Activated B cell treated with CpG ODN at 0.5 μM for 24 hours (primary cell): Measurements from ENCODE around the gene SP2. TPM values are rescaled to one million over a fixed set of nuclear protein-coding genes. Genes with fewer than 3 reads are reported as not detected.

ENCODE experiments used
- ATAC-seq: fragments of 200-7000 bp; cut with Tn5 transposase; one replicate; pipeline ENCODE4 v1.10.0; 2021; ENCODE audit warnings: low read depth, mild to moderate bottlenecking, moderate library complexity
- CTCF ChIA-PET: fragments of 350-600 bp; sonication (Branson Sonifier 250); formaldehyde crosslinking; loops from one replicate; lab custom pipeline; 2021; ENCODE audit warnings: antibody characterized with exemption; lab: Charles Lee
- POLR2A ChIA-PET: fragments of 350-600 bp; sonication (Branson Sonifier 250); formaldehyde crosslinking; loops from one replicate; lab custom pipeline; 2021; ENCODE audit warnings: antibody characterized with exemption; lab: Charles Lee
- DNase-seq: peaks from one replicate; pipeline ENCODE4 v3.0.0; 2022
- H3K27ac Mint-ChIP-seq: one replicate; pipeline ENCODE4 v1.8.0; 2020; ENCODE audit warnings: mixed read lengths
- H3K27me3 Mint-ChIP-seq: one replicate; pipeline ENCODE4 v1.8.0; 2021; ENCODE audit warnings: mixed read lengths
- H3K36me3 Mint-ChIP-seq: one replicate; pipeline ENCODE4 v1.8.0; 2021; ENCODE audit warnings: low read depth, mixed read lengths
- H3K4me1 Mint-ChIP-seq: one replicate; pipeline ENCODE4 v1.8.0; 2021; ENCODE audit warnings: mixed read lengths
- H3K4me3 Mint-ChIP-seq: one replicate; pipeline ENCODE4 v1.8.0; 2020; ENCODE audit warnings: mild to moderate bottlenecking, mixed read lengths
- H3K9me3 Mint-ChIP-seq: one replicate; pipeline ENCODE4 v1.8.0; 2020; ENCODE audit warnings: mixed read lengths
- CTCF ChIP-seq: fragments of 200-600 bp; IDR thresholded peaks from one replicate; pipeline ENCODE4 v1.8.0; 2022; ENCODE audit warnings: antibody characterized with exemption, mild to moderate bottlenecking
- intact Hi-C: fragments of 100-400 bp; cut with micrococcal nuclease; formaldehyde crosslinking; loops from one replicate; pipeline ENCODE4 v1.15.1; 2024
- total RNA-seq: library from RNA; stranded (reverse); gene quantifications from 2 replicates; pipeline ENCODE4 v1.2.3, GENCODE V29; 2022

SP2 gene
- total RNA-seq, 1 donor from 2014 or later: 28.5 TPM

GRCh38 chr17:47853616-47854015, 42.4 kb upstream of the SP2 start:
- H3K36me3 Mint-ChIP-seq: no peaks in the 10 kb centered on the region
- intact Hi-C loops: no loop called here
- TF ChIP-seq CTCF: no peak
- DNase-seq: no peak
- H3K9me3 Mint-ChIP-seq: no peaks in the 10 kb centered on the region
- H3K27me3 Mint-ChIP-seq: peaks cover 81% of the 10 kb centered on the region
- CTCF ChIA-PET: interaction anchor here (1.3 kb wide), 1 partner anchor 13 kb away, joined by 3 read pairs; the partner anchor contains the start of gene SCRN2
- POLR2A ChIA-PET: no interaction called here
- H3K27ac Mint-ChIP-seq: no peak overlapping the region
- ATAC-seq: no peak
- no peak overlapping the region for H3K4me3 Mint-ChIP-seq
- H3K4me1 Mint-ChIP-seq: peaks cover 19% of the 10 kb centered on the region

- Mint-ChIP-seq H3K4me3 (no peak overlapping the region), H3K27me3 (peaks cover 78% of the 10 kb centered on the region), H3K36me3 (no peaks in the 10 kb centered on the region), H3K4me1 (peaks cover 13% of the 10 kb centered on the region), H3K27ac (no peak overlapping the region), H3K9me3 (no peaks in the 10 kb centered on the region)
- POLR2A ChIA-PET: no interaction called here
- no peak for DNase-seq
- TF ChIP-seq CTCF: no peak
- no peak for ATAC-seq
- intact Hi-C loops: no loop called here
- CTCF ChIA-PET: no interaction called here
Measured at GRCh38 chr17:47855737-47856136, 40.3 kb upstream of the SP2 start.

DNA sequence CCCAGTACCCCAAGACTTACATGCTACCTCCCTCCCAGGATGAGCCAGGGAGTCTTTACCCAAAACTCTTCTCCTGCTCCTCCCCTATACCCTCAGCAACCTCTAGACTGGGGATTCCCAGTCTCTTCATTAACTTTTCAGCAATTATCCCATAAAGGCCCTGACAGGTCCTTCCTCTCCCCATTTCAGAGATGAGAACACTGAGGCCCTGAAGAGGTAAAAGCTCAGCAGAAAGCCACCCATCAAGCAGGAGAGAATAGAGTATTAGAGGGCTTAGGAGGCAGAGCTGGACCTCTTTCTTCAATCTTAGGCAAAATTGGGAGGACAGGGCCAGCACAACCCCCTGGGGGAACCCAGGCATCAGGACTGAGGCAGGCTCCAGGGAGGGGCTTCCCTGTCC, 39.2 kb upstream of the SP2 start:
- ChIA-PET POLR2A (no interaction called here), CTCF (no interaction called here)
- Mint-ChIP-seq H3K36me3 (no peaks in the 10 kb centered on the region), H3K27ac (no peak overlapping the region), H3K27me3 (peaks cover 76% of the 10 kb centered on the region), H3K4me1 (peaks cover 9% of the 10 kb centered on the region), H3K4me3 (no peak overlapping the region), H3K9me3 (no peaks in the 10 kb centered on the region)
- DNase-seq (no peak), ATAC-seq (no peak)
- TF ChIP-seq CTCF: no peak
- intact Hi-C loops: no loop called here

GRCh38 chr17:47857551-47858455, 38.2 kb upstream of the SP2 start:
- Mint-ChIP-seq H3K9me3 (no peaks in the 10 kb centered on the region), H3K36me3 (no peaks in the 10 kb centered on the region), H3K27me3 (peaks cover 66% of the 10 kb centered on the region), H3K4me3 (no peak overlapping the region), H3K27ac (no peak overlapping the region), H3K4me1 (no peaks in the 10 kb centered on the region)
- intact Hi-C loops: no loop called here
- TF ChIP-seq CTCF: no peak
- ATAC-seq: no peak
- ChIA-PET POLR2A (no interaction called here), CTCF (interaction anchor here (1.2 kb wide), 1 partner anchor 17 kb away, joined by 4 read pairs; the partner anchor contains the start of gene SCRN2)
- DNase-seq: no peak

- Mint-ChIP-seq H3K4me1 (no peaks in the 10 kb centered on the region), H3K27me3 (peaks cover 47% of the 10 kb centered on the region), H3K4me3 (no peak overlapping the region), H3K27ac (no peak overlapping the region), H3K36me3 (no peaks in the 10 kb centered on the region), H3K9me3 (no peaks in the 10 kb centered on the region)
- ATAC-seq (no peak), DNase-seq (no peak)
- no peak for TF ChIP-seq CTCF
- CTCF ChIA-PET: interaction anchor here (1.3 kb wide), 1 partner anchor 19 kb away, joined by 3 read pairs; the partner anchor contains the start of gene SCRN2
- POLR2A ChIA-PET: no interaction called here
- intact Hi-C loops: no loop called here
Measured at GRCh38 chr17:47860386-47860785, 35.6 kb upstream of the SP2 start.
